HG02610 (cell line): ENCODE data around the gene FBXW10.
A peak's percentile ranks its signal among the peaks of the same experiment; 100 is the strongest.
"Not testable (repeated sequence)": the region's sequence is repeated elsewhere in the genome, so short reads cannot be mapped to it uniquely, and the experiment has no call there.

Experiments used
- ATAC-seq: cut with Tn5 transposase; IDR thresholded peaks from one replicate; pipeline ENCODE4 v1.9.1; 2021; ENCODE audit warnings: mild to moderate bottlenecking, moderate library complexity; ENCODE audit not compliant: unreplicated experiment

The FBXW10 gene

GRCh38 chr17:18753829-18754409 is 10.1 kb downstream of the FBXW10 start:
- ATAC-seq = not testable (repeated sequence)

- ATAC-seq = not testable (repeated sequence)
Measured at GRCh38 chr17:18755969-18756368, 12.1 kb downstream of the FBXW10 start.

DNA sequence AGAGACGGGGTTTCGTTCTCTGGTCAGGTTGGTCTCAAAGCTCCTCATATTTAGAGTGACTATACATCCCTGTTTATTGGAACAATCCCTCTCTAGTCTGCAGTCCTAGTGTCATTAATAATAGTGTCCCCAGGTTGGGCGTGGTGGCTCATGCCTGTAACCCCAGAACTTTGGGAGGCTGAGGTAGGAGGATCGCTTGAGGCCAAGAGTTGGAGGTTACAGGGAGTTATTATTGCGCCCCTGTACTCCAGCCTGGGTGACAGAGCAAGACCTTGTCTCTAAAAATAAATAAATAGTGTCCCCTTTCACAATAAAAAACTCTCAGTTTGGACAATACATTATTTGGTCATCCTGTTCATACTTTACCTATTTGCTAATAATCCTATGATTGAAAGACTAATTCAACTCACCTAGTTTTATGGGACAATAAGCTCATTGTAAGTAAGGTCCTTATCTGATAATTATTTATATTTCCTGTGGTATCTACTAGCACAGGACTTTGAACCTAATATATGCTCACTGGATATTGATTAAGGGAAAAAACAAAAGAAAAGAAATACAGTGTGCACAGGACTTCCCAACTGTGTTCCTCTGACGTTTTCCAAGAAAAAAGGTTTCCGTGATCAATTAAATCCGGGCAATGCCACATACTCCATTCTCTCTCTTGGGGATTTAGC is 13.7 kb downstream of the FBXW10 start:
- ATAC-seq = not testable (repeated sequence)

DNA sequence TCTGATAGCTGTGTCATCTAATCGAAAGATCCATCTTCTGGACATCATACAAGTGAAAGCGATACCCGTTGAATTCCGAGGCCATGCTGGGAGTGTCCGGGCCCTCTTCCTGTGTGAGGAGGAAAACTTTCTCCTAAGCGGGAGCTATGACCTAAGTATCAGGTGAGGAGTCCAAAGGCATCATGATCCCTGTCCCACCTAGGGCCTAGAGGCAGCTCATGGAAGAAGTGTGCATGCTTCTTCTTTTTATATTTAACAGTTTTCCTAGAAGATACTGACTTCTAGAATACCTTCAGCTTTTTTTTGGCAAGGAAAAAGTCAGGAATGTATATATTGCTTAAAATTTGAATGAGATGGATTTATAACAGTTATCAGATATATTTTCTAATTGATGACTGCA is 14.5 kb downstream of the FBXW10 start:
- not testable (repeated sequence) for ATAC-seq

DNA sequence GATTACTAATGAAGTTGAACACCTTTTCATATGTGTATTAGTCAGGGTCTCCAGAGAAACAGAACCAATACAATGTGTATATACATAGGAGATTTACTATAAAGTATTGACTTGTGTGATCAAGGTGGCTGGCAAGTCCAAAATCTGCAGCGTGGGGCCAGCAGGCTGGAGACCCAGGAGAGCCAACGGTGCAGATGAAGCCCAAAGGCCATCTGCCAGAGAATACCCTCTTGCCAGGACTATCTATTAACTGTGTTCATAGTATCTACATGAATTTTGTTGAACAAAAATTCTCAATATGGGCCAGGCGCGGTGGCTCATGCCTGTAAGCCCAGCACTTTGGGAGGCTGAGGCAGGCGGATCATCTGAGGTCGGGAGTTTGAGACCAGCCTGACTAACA is 16.4 kb downstream of the FBXW10 start:
- ATAC-seq = not testable (repeated sequence)

DNA sequence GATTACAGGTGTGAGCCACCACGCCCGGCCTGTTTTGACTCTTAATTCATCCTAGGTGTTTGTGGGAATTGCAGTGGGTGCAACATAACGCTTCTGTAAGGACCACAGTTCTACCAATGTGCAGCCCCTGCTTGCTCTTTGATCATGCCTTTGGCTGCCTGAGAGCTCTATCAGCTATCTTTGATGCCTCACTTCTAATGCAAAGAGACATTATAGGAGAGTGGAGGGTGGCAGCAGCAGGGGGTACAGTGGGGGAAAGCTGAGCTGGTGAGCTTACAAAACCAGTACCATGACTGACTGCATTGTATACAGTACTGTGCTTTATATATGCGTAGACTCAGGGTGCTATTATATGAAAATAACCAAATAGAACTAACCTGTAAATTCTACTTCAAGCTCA is 26.7 kb downstream of the FBXW10 start:
- ATAC-seq = not testable (repeated sequence)

DNA sequence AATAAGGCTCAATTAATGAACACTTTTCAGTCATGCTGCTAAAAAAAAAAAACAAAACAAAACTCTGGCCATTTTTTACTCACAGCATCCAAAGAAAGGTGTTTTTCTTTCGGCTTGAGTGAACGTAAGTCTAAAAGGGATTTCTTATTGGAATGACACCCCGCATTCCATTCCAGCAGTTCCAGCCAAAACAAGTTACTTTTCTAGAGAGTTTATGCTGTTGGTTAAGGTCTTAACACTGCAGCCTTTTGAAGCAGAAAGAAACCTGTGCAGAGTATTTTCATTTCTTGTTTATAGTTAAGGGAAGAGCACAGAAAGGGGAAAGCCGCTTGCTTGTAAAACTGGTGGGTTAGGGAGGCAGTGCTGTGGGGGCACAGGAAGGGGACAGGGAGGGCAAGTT is 27.2 kb downstream of the FBXW10 start:
- not testable (repeated sequence) for ATAC-seq

GRCh38 chr17:18772471-18772870 is 28.6 kb downstream of the FBXW10 start:
- ATAC-seq = no peak

GRCh38 chr17:18780991-18781718 is 37.3 kb downstream of the FBXW10 start, which contains the start of gene TVP23B:
Gene TVP23B (plus strand): TSS chr17:18781183. CDS start chr17:18781294, 111 bp downstream.
- peak; percentile 97 for ATAC-seq

GRCh38 chr17:18781805-18782204 is 38.0 kb downstream of the FBXW10 start:
- ATAC-seq = not testable (repeated sequence)

GRCh38 chr17:18785933-18786332 is 42.1 kb downstream of the FBXW10 start:
- not testable (repeated sequence) for ATAC-seq

GRCh38 chr17:18786890-18787289 is 43.0 kb downstream of the FBXW10 start:
- not testable (repeated sequence) for ATAC-seq

- ATAC-seq = peak; percentile 53
Measured at GRCh38 chr17:18791402-18791801, 47.5 kb downstream of the FBXW10 start.

DNA sequence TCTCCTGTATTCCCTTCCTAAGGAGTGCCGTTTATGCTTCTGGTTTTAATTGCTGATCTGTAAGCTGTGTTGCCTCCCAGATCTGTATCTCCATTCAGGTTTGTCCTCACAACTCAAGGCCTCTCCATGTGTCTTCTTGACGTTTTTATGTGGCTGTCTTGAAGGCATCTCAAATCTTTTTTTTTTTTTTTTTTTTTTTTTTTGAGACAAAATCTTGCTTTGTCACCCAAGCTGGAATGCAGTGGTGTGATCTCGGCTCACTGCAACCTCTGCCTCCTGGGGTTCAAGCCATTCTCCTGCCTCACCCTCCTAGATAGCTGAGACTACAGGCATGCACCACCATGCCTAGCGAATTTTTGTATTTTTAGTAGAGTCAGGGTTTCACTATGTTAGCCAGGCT is 51.0 kb downstream of the FBXW10 start:
- ATAC-seq = not testable (repeated sequence)

GRCh38 chr17:18796887-18797286 is 53.0 kb downstream of the FBXW10 start:
- ATAC-seq = not testable (repeated sequence)

- not testable (repeated sequence) for ATAC-seq
Measured at GRCh38 chr17:18803458-18804245, 59.8 kb downstream of the FBXW10 start.

- ATAC-seq = not testable (repeated sequence)
Measured at GRCh38 chr17:18815924-18816323, 72.1 kb downstream of the FBXW10 start.

GRCh38 chr17:18816489-18817371 is 72.9 kb downstream of the FBXW10 start:
- ATAC-seq = not testable (repeated sequence)

GRCh38 chr17:18821430-18821829 is 77.6 kb downstream of the FBXW10 start:
- ATAC-seq = not testable (repeated sequence)

DNA sequence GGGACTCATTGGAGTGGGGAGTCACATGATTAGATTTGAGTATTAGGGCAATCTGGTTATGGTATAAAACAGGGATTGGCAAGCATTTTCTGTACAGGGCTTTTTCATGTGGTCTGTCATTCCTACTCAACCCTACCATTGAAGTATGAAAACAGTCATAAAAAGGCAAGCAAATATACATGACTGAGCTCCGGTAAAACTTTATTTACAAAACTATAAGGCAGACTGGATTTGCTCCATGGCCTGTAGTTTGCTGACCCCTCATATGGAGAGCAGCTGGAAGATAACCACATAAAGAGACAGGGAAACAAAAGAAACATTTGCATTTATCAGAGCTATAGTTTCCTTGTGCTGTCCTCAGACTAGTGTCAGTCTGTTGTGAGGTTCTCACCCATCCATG is 83.8 kb downstream of the FBXW10 start:
- not testable (repeated sequence) for ATAC-seq
